Testis (tissue), 3 donors: ENCODE measurements around the gene OSBPL9. TPM values are rescaled to one million over a fixed set of nuclear protein-coding genes. Genes with fewer than 3 reads are reported as not detected.

ENCODE experiments used
- DNase-seq: peaks from one replicate; pipeline ENCODE4 v3.0.0-alpha.2; 2019
- H3K27ac ChIP-seq, 2 donors: fragments of 200-600 bp; sonication (generic); one replicate each; pipeline ENCODE4 v1.5.1; 2019
- H3K27me3 ChIP-seq: fragments of 200-600 bp; sonication (generic); one replicate; pipeline ENCODE4 v1.5.1; 2019
- H3K36me3 ChIP-seq: fragments of 200-600 bp; sonication (generic); one replicate; pipeline ENCODE4 v1.5.1; 2017; ENCODE audit warnings: low read depth; ENCODE audit errors: missing control alignments
- H3K4me1 ChIP-seq: fragments of 200-600 bp; sonication (generic); one replicate; pipeline ENCODE4 v1.5.1; 2019
- H3K4me3 ChIP-seq, 2 donors: fragments of 200-600 bp; sonication (generic); one replicate each; pipeline ENCODE4 v1.5.1; 2017 to 2019
- H3K9me3 ChIP-seq: fragments of 200-600 bp; sonication (generic); one replicate; pipeline ENCODE4 v1.5.1; 2017
- CTCF ChIP-seq, 3 experiments: fragments of 450-650 bp in 2 of 3; fragments of 200-600 bp in 1 of 3; sonication (generic) in 1 of 3; IDR thresholded peaks; one replicate each; pipeline ENCODE4 v1.5.1; 2016 to 2019; ENCODE audit warnings: antibody characterized with exemption in 3 of 3, mild to moderate bottlenecking in 2 of 3, moderate library complexity in 1 of 3
- POLR2A ChIP-seq: fragments of 450-650 bp; IDR thresholded peaks from one replicate; pipeline ENCODE4 v1.6.1; 2017; ENCODE audit warnings: antibody characterized with exemption, mild to moderate bottlenecking, moderate library complexity
- WGBS, 2 donors: methylation state at CpG; one replicate each; pipeline ENCODE4 v1.1.5; 2018; 5-methylcytosine and 5-hydroxymethylcytosine counted together
- intact Hi-C: fragments of 100-400 bp; cut with DNase I; formaldehyde crosslinking; loops from one replicate; pipeline ENCODE4 v1.15.1; 2023; ENCODE audit warnings: low total_unique reads
- polyA plus RNA-seq: library from polyadenylated mRNA; stranded (reverse); fragments of 350-450 nt; fragmentation: Illumina TruSeq; extraction: RNeasy Lipid Tissue Mini Kit (QIAGEN cat#74804); gene quantifications from one replicate; pipeline ENCODE4 v1.2.3, GENCODE V29; 2014; ENCODE audit warnings: low read depth, low replicate concordance; ENCODE audit not compliant: insufficient read depth
- total RNA-seq, 2 donors: library from RNA; depleted of rRNA; stranded (reverse); fragments of >200 nt; gene quantifications; one replicate each; pipeline ENCODE4 v1.2.3, GENCODE V29; 2016

Gene OSBPL9
- total and polyA plus RNA-seq, 3 donors from 2014 or later = 59.3 to 160 (median 117) TPM

- no peak for DNase-seq
- WGBS, 2 donors = 64 to 68% methylated on average over 2 of the region's 2 CpGs
- H3K27ac ChIP-seq = peak overlapping the region; percentile 42 to 58
- peaks cover 16% of the 10 kb centered on the region for H3K4me1 ChIP-seq
- H3K27me3 ChIP-seq = no peaks in the 10 kb centered on the region
- TF ChIP-seq CTCF (IDR thresholded peaks at IDR 0.05) (no peak), POLR2A (no peak)
- H3K9me3 ChIP-seq = no peaks in the 10 kb centered on the region
- intact Hi-C loops = no loop called here
- H3K4me3 ChIP-seq = no peak overlapping the region
- H3K36me3 ChIP-seq = no peaks in the 10 kb centered on the region
These were observed 40.8 kb upstream of the OSBPL9 start for GRCh38 chr1:51576085-51576444.

- Histone ChIP-seq H3K27me3 (no peaks in the 10 kb centered on the region), H3K4me1 (peaks cover 16% of the 10 kb centered on the region), H3K27ac (no peak overlapping the region), H3K4me3 (no peak overlapping the region), H3K9me3 (no peaks in the 10 kb centered on the region), H3K36me3 (no peaks in the 10 kb centered on the region)
- intact Hi-C loops = no loop called here
- DNase-seq = no peak
- TF ChIP-seq POLR2A (no peak), CTCF (IDR thresholded peaks at IDR 0.05) (no peak)
- WGBS, 2 donors = 60 to 72% methylated on average over 6 of the region's 6 CpGs
These were observed 40.0 kb upstream of the OSBPL9 start for GRCh38 chr1:51576923-51577322.

GRCh38 chr1:51578383-51579109 lies 38.3 kb upstream of the OSBPL9 start:
- no peak for TF ChIP-seq POLR2A
- no peak for TF ChIP-seq CTCF (IDR thresholded peaks at IDR 0.05)
- no peaks in the 10 kb centered on the region for H3K27me3 ChIP-seq
- H3K27ac ChIP-seq = no peak overlapping the region
- H3K4me3 ChIP-seq = no peak overlapping the region
- H3K4me1 ChIP-seq = peaks cover 17% of the 10 kb centered on the region
- DNase-seq = no peak
- 69 to 70% methylated on average over 3 of the region's 3 CpGs for WGBS, 2 donors
- no peaks in the 10 kb centered on the region for H3K36me3 ChIP-seq
- intact Hi-C loops = no loop called here
- no peaks in the 10 kb centered on the region for H3K9me3 ChIP-seq

GRCh38 chr1:51581238-51581637 lies 35.7 kb upstream of the OSBPL9 start:
- no peaks in the 10 kb centered on the region for H3K9me3 ChIP-seq
- H3K4me1 ChIP-seq = peaks cover 13% of the 10 kb centered on the region
- intact Hi-C loops = no loop called here
- TF ChIP-seq CTCF (IDR thresholded peaks at IDR 0.05) (no peak), POLR2A (no peak)
- peak overlapping the region in 1 of 2 donors; percentile 46 for H3K27ac ChIP-seq
- DNase-seq = no peak
- H3K36me3 ChIP-seq = no peaks in the 10 kb centered on the region
- 81 to 90% methylated on average over 3 of the region's 3 CpGs for WGBS, 2 donors
- H3K27me3 ChIP-seq = no peaks in the 10 kb centered on the region
- H3K4me3 ChIP-seq = no peak overlapping the region

- no peak overlapping the region for H3K4me3 ChIP-seq
- no peaks in the 10 kb centered on the region for H3K9me3 ChIP-seq
- 18 to 20% methylated on average over 5 to 9 of the region's 9 CpGs for WGBS, 2 donors
- peak; percentile 96 for DNase-seq
- intact Hi-C loops = no loop called here
- H3K36me3 ChIP-seq = no peaks in the 10 kb centered on the region
- H3K27ac ChIP-seq = peak overlapping the region; percentile 57 to 72
- TF ChIP-seq CTCF (IDR thresholded peaks at IDR 0.05) = no peak
- TF ChIP-seq POLR2A = no peak
- H3K4me1 ChIP-seq = peaks cover 13% of the 10 kb centered on the region
- H3K27me3 ChIP-seq = no peaks in the 10 kb centered on the region
These were observed 33.4 kb upstream of the OSBPL9 start for GRCh38 chr1:51583532-51583931.
